WTC11 (cell line): ENCODE results near the gene ASIC3.

ENCODE experiments used
- FOXP4 ChIP-seq: sonication (generic); formaldehyde crosslinking; IDR thresholded peaks from 2 replicates; pipeline ENCODE4 v1.8.0; 2022; ENCODE audit warnings: mild to moderate bottlenecking, missing genetic modification reagents
- HMGXB4 ChIP-seq: sonication (generic); formaldehyde crosslinking; IDR thresholded peaks from 2 replicates; pipeline ENCODE4 v1.8.1; 2023; ENCODE audit warnings: mild to moderate bottlenecking, moderate library complexity, missing genetic modification reagents
- JUN ChIP-seq: sonication (generic); formaldehyde crosslinking; IDR thresholded peaks from 2 replicates; pipeline ENCODE4 v1.8.0; 2023; ENCODE audit warnings: mild to moderate bottlenecking, missing genetic modification reagents
- NR2C2 ChIP-seq: sonication (generic); formaldehyde crosslinking; IDR thresholded peaks from 2 replicates; pipeline ENCODE4 v1.8.0; 2022; ENCODE audit warnings: mild to moderate bottlenecking, missing genetic modification reagents
- ZNF671 ChIP-seq: fragments of 250-450 bp; sonication (Bioruptor Pico); IDR thresholded peaks from 2 replicates; pipeline ENCODE4 v1.8.0; 2021; ENCODE audit warnings: mild to moderate bottlenecking
- TF ChIP-seq, protein P1 (sequence below): fragments of 200-600 bp; IDR thresholded peaks from 2 replicates; pipeline ENCODE4 v1.8.0; 2022; ENCODE audit warnings: antibody characterized with exemption

- TF ChIP-seq ZNF671 (CRISPR knock-in tag) = no peak
- TF ChIP-seq, protein P1, sequence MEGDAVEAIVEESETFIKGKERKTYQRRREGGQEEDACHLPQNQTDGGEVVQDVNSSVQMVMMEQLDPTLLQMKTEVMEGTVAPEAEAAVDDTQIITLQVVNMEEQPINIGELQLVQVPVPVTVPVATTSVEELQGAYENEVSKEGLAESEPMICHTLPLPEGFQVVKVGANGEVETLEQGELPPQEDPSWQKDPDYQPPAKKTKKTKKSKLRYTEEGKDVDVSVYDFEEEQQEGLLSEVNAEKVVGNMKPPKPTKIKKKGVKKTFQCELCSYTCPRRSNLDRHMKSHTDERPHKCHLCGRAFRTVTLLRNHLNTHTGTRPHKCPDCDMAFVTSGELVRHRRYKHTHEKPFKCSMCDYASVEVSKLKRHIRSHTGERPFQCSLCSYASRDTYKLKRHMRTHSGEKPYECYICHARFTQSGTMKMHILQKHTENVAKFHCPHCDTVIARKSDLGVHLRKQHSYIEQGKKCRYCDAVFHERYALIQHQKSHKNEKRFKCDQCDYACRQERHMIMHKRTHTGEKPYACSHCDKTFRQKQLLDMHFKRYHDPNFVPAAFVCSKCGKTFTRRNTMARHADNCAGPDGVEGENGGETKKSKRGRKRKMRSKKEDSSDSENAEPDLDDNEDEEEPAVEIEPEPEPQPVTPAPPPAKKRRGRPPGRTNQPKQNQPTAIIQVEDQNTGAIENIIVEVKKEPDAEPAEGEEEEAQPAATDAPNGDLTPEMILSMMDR = no peak
- TF ChIP-seq NR2C2 (CRISPR knock-in tag) = no peak
- TF ChIP-seq HMGXB4 = no peak
- TF ChIP-seq JUN (CRISPR knock-in tag) = no peak
- no peak for TF ChIP-seq FOXP4 (CRISPR knock-in tag)
These were observed 40.7 kb downstream of the ASIC3 start for GRCh38 chr7:151088856-151089699.
